IMR-90 (cell line): Measurements from ENCODE around the gene ESAM. TPM values are rescaled to one million over a fixed set of nuclear protein-coding genes. Genes with fewer than 3 reads are reported as not detected.

Experiments
- ATAC-seq: fragments of 200-7000 bp; cut with Tn5 transposase; 2 replicates; pipeline ENCODE4 v1.9.1; 2020; ENCODE audit warnings: low read depth, mild to moderate bottlenecking, moderate library complexity
- BruUV-seq: library from RNA; stranded (reverse); fragments of 400-500 nt; replicated peaks from 2 replicates; lab custom pipeline; 2021; lab: Mats Ljungman, UMichigan
- CTCF ChIA-PET: fragments of 300-600 bp; formaldehyde crosslinking; extraction: SDS; loops from one replicate; lab custom pipeline; 2021; ENCODE audit warnings: antibody characterized with exemption; lab: Yijun Ruan, JAX
- POLR2A ChIA-PET: fragments of 300-600 bp; sonication (Branson Sonifier 250); formaldehyde crosslinking; loops from one replicate; lab custom pipeline; 2022; ENCODE audit warnings: antibody characterized with exemption; ENCODE audit not compliant: unreplicated experiment; lab: Charles Lee
- DNase-seq: peaks from one replicate; pipeline ENCODE4 v3.0.0; 2013
- H2AFZ ChIP-seq: replicated peaks from 2 replicates; pipeline ENCODE3; 2013; ENCODE audit warnings: low read length, mild to moderate bottlenecking; ENCODE audit not compliant: poor library complexity
- H2AK5ac ChIP-seq: 2 replicates; pipeline ENCODE4 v1.6.1; 2013; ENCODE audit warnings: low read depth, low read length, inconsistent platforms
- H2AK9ac ChIP-seq: replicated peaks from 2 replicates; pipeline ENCODE3; 2013; ENCODE audit warnings: mild to moderate bottlenecking, low read depth, low read length, moderate library complexity; ENCODE audit not compliant: poor library complexity
- H2BK120ac ChIP-seq: 2 replicates; pipeline ENCODE4 v1.6.1; 2013; ENCODE audit warnings: low read depth, low read length, inconsistent platforms
- H2BK15ac ChIP-seq: 3 replicates; pipeline ENCODE4 v1.6.1; 2013; ENCODE audit warnings: low read depth, low read length, inconsistent platforms
- H2BK20ac ChIP-seq: 2 replicates; pipeline ENCODE4 v1.6.1; 2013; ENCODE audit warnings: low read depth, mild to moderate bottlenecking, inconsistent platforms, low read length, moderate library complexity
- H2BK5ac ChIP-seq: 2 replicates; pipeline ENCODE4 v1.6.1; 2013; ENCODE audit warnings: mild to moderate bottlenecking, low read depth, low read length, inconsistent platforms; ENCODE audit not compliant: poor library complexity, severe bottlenecking
- H3K14ac ChIP-seq: replicated peaks from 2 replicates; pipeline ENCODE4 v1.6.1; 2013; ENCODE audit warnings: low read depth, low read length, inconsistent platforms
- H3K18ac ChIP-seq: 2 replicates; pipeline ENCODE4 v1.6.1; 2013; ENCODE audit warnings: low read depth, low read length, control low read depth
- H3K23ac ChIP-seq: 2 replicates; pipeline ENCODE4 v1.6.1; 2013; ENCODE audit warnings: low read depth, low read length, inconsistent platforms
- H3K27ac ChIP-seq: 2 replicates; pipeline ENCODE4 v1.5.1; 2013; ENCODE audit warnings: mild to moderate bottlenecking, control low read depth, low read length; ENCODE audit not compliant: insufficient read depth
- H3K27me3 ChIP-seq: 2 replicates; pipeline ENCODE4 v1.6.1; 2013; ENCODE audit warnings: low read length; ENCODE audit not compliant: control insufficient read depth, insufficient read depth
- H3K36me3 ChIP-seq: 2 replicates; pipeline ENCODE4 v1.6.1; 2013; ENCODE audit warnings: low read length, mixed read lengths; ENCODE audit not compliant: control insufficient read depth, insufficient read depth
- H3K4ac ChIP-seq: 2 replicates; pipeline ENCODE4 v1.6.1; 2013; ENCODE audit warnings: low read depth, low read length, inconsistent platforms
- H3K4me1 ChIP-seq: 2 replicates; pipeline ENCODE4 v1.6.1; 2013; ENCODE audit warnings: low read length, mixed read lengths; ENCODE audit not compliant: control insufficient read depth, insufficient read depth
- H3K4me2 ChIP-seq: 2 replicates; pipeline ENCODE4 v1.6.1; 2013; ENCODE audit warnings: low read depth, mild to moderate bottlenecking, control low read depth, low read length, moderate library complexity
- H3K4me3 ChIP-seq: 2 replicates; pipeline ENCODE4 v1.5.1; 2013; ENCODE audit warnings: low read depth, mild to moderate bottlenecking, control low read depth, low read length, moderate library complexity; ENCODE audit not compliant: insufficient read depth
- H3K56ac ChIP-seq: 2 replicates; pipeline ENCODE4 v1.6.1; 2013; ENCODE audit warnings: low read length, inconsistent platforms; ENCODE audit not compliant: insufficient read depth; ENCODE audit errors: extremely low read depth
- H3K79me1 ChIP-seq, 2 experiments: 2 replicates each; pipeline ENCODE4 v1.6.1; 2013; ENCODE audit warnings: low read length in 2 of 2, inconsistent platforms in 1 of 2, low read depth in 1 of 2
- H3K9ac ChIP-seq: 2 replicates; pipeline ENCODE4 v1.6.1; 2013; ENCODE audit warnings: low read depth, low read length, control low read depth
- H3K9me1 ChIP-seq: 2 replicates; pipeline ENCODE4 v1.6.1; 2013; ENCODE audit warnings: low read length, inconsistent platforms; ENCODE audit not compliant: insufficient read depth
- H3K9me3 ChIP-seq: 2 replicates; pipeline ENCODE4 v1.6.1; 2013; ENCODE audit warnings: low read length; ENCODE audit not compliant: control insufficient read depth, insufficient read depth
- H4K20me1 ChIP-seq: 2 replicates; pipeline ENCODE4 v1.6.1; 2013; ENCODE audit warnings: low read length, inconsistent platforms; ENCODE audit not compliant: insufficient read depth
- H4K5ac ChIP-seq: 2 replicates; pipeline ENCODE4 v1.6.1; 2013; ENCODE audit warnings: mild to moderate bottlenecking, low read depth, low read length, control low read depth
- H4K8ac ChIP-seq, 2 experiments: 2 replicates each; pipeline ENCODE4 v1.6.1; 2013; ENCODE audit warnings: low read depth in 2 of 2, low read length in 2 of 2, control low read depth in 1 of 2, inconsistent platforms in 1 of 2
- H4K91ac ChIP-seq: 2 replicates; pipeline ENCODE4 v1.6.1; 2013; ENCODE audit warnings: low read depth, low read length, inconsistent platforms; ENCODE audit not compliant: insufficient read depth
- BHLHE40 ChIP-seq: fragments of 150-350 bp; IDR thresholded peaks from 2 replicates; pipeline ENCODE4 v1.6.1; 2016; ENCODE audit warnings: mild to moderate bottlenecking, low read depth, low read length
- CHD1 ChIP-seq: IDR thresholded peaks from 2 replicates; pipeline ENCODE4 v1.6.1; 2012; ENCODE audit warnings: low read depth, low read length, improper control_type of control experiment
- MAZ ChIP-seq: IDR thresholded peaks from 2 replicates; pipeline ENCODE4 v1.6.1; 2012; ENCODE audit warnings: low read depth, mild to moderate bottlenecking, low read length, improper control_type of control experiment, moderate library complexity, borderline replicate concordance
- MXI1 ChIP-seq: IDR thresholded peaks from 2 replicates; pipeline ENCODE4 v1.6.1; 2012; ENCODE audit warnings: low read depth, mild to moderate bottlenecking, low read length, moderate library complexity, borderline replicate concordance
- RCOR1 ChIP-seq: IDR thresholded peaks from 2 replicates; pipeline ENCODE4 v1.6.1; 2012; ENCODE audit warnings: mild to moderate bottlenecking, low read length, improper control_type of control experiment; ENCODE audit not compliant: insufficient replicate concordance
- WGBS, 2 experiments: methylation state at CpG; one replicate each; pipeline versions ENCODE4 v1.1.5 to v1.1.7; 2013; ENCODE audit warnings: missing lambda C conversion rate in 2 of 2; ENCODE audit not compliant: insufficient read length in 1 of 2; ENCODE audit errors: extremely low coverage in 2 of 2; 5-methylcytosine and 5-hydroxymethylcytosine counted together
- dilution Hi-C: fragments of 300-500 bp; cut with HindIII; formaldehyde crosslinking; loops from one replicate; pipeline ENCODE4 v1.14.3; 2018; ENCODE audit warnings: low sequenced_read_pairs; ENCODE audit not compliant: unreplicated experiment
- in situ Hi-C: fragments of 300-500 bp; cut with MboI; formaldehyde crosslinking; loops from 3 replicates; pipeline ENCODE4 v1.14.3; 2019; ENCODE audit warnings: low sequenced_read_pairs, inconsistent platforms, mixed read lengths
- intact Hi-C: fragments of 100-400 bp; cut with micrococcal nuclease; formaldehyde crosslinking; loops from 2 replicates; pipeline ENCODE4 v1.10.0; 2022
- polyA plus RNA-seq, 3 experiments: library from polyadenylated mRNA; depleted of rRNA; stranded (reverse); fragments of >200 nt; gene quantifications; 2 replicates each; pipeline ENCODE4 v1.2.3, GENCODE V29; 2012; ENCODE audit warnings: low replicate concordance in 1 of 3
- total RNA-seq: library from RNA; depleted of rRNA; stranded (reverse); fragments of >200 nt; gene quantifications from 2 replicates; pipeline ENCODE4 v1.2.3, GENCODE V29; 2012
- TF ChIP-seq, protein P1 (sequence below): fragments of 150-350 bp; IDR thresholded peaks from 2 replicates; pipeline ENCODE4 v1.6.1; 2016; ENCODE audit warnings: low read depth, mild to moderate bottlenecking, low read length, moderate library complexity, borderline replicate concordance
- TF ChIP-seq, protein P2 (sequence below): conservative IDR thresholded peaks from 2 replicates; pipeline ENCODE4 v1.5.1; 2012; ENCODE audit warnings: mild to moderate bottlenecking, low read depth, low read length, improper control_type of control experiment

ESAM gene
- total and polyA plus RNA-seq, 2 of the 4 experiments (the other 2 are of a cell fraction), result under 0.01 to 0.12 TPM

DNA sequence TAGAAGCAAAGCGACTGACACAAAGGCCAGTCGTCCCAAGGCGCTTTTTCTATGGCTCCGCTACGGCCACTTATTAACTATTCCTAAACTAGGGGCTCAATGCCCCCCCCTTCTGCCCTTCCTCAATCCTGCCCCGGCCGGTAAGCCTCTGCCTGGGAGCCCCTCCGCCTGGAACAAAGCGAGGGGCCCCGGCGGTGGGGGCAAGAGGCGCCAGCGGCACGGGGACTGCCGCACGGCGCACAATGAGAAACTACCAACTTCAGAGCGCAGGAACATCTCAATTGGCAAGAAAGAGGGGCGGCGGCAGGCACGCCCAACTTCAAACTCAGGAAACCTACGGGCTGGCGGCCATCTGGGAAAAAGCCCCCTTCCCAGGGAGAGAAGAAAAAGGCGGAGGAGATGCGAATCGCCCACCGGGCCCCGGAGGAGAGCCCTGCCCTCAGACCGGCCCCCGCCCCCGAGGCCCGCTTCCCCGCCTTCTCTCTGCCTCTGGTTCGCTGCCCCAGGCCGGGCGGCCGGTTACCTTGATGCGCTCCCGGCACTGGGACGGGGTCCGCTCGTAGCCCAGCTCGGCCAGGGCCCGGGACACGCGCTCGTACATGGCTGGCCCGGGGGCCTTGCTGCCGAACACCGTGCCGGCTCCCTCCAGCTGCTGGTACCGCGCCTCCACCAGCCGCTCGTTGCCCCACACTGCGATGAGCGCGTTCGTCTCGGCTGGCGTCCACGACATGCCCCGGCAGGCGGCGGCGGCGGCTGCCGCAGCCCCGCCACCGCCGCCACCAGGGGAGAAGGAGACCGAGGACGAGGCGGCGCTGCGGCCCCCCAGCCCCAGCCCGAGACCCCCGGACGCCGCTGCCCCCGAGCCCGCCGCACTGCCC is 37.5 kb upstream of the ESAM start:
- ATAC-seq (peak; percentile 48), DNase-seq (peak; percentile 18)
- H4K5ac ChIP-seq, result peak overlapping the region; percentile 31; the same call in 1 of the 2 replicates
- no peaks in the 10 kb centered on the region for H3K9me1 ChIP-seq
- no peaks in the 10 kb centered on the region for H3K36me3 ChIP-seq
- peaks cover 28% of the 10 kb centered on the region for H4K20me1 ChIP-seq
- no peak overlapping the region for H2AK5ac ChIP-seq
- H3K14ac ChIP-seq, result peak overlapping the region; percentile 87; the same call in 1 of the 2 replicates
- peak overlapping the region; percentile 85 for H4K91ac ChIP-seq
- H3K9me3 ChIP-seq, result no peaks in the 10 kb centered on the region
- in situ Hi-C loops, result loop anchor here (25.0 kb wide), 1 partner anchor 387 kb away; the partner anchor contains the start of gene OR8B4
- peaks cover 7 to 23% of the 10 kb centered on the region in 2 experiments for H3K79me1 ChIP-seq
- H3K4ac ChIP-seq, result peak overlapping the region; percentile 84
- H3K4me3 ChIP-seq, result peak overlapping the region; percentile 68
- peak overlapping the region; percentile 53; the same call in 1 of the 2 replicates for H2BK120ac ChIP-seq
- H3K9ac ChIP-seq, result peak overlapping the region; percentile 82
- no TSS peak for BruUV-seq
- H3K56ac ChIP-seq, result peak overlapping the region; percentile 19; the same call in 1 of the 2 replicates
- H2BK20ac ChIP-seq, result no peak overlapping the region
- H4K8ac ChIP-seq, result peak overlapping the region; percentile 84 to 90; a peak in 2 of 4 replicates
- 1% methylated on average over 48 of the region's 83 CpGs; no CpG with 5 or more reads in 1 of the 2 experiments for WGBS, 2 experiments
- TF ChIP-seq CHD1 (no peak), RCOR1 (no peak), BHLHE40 (0 out of 2 replicates have a peak, but pooled peaks have one; percentile 11), MAZ (peak; percentile 7; the same call in 1 of the 2 replicates), MXI1 (no peak)
- TF ChIP-seq, protein P1, sequence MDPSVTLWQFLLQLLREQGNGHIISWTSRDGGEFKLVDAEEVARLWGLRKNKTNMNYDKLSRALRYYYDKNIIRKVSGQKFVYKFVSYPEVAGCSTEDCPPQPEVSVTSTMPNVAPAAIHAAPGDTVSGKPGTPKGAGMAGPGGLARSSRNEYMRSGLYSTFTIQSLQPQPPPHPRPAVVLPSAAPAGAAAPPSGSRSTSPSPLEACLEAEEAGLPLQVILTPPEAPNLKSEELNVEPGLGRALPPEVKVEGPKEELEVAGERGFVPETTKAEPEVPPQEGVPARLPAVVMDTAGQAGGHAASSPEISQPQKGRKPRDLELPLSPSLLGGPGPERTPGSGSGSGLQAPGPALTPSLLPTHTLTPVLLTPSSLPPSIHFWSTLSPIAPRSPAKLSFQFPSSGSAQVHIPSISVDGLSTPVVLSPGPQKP, result no peak
- TF ChIP-seq, protein P2, sequence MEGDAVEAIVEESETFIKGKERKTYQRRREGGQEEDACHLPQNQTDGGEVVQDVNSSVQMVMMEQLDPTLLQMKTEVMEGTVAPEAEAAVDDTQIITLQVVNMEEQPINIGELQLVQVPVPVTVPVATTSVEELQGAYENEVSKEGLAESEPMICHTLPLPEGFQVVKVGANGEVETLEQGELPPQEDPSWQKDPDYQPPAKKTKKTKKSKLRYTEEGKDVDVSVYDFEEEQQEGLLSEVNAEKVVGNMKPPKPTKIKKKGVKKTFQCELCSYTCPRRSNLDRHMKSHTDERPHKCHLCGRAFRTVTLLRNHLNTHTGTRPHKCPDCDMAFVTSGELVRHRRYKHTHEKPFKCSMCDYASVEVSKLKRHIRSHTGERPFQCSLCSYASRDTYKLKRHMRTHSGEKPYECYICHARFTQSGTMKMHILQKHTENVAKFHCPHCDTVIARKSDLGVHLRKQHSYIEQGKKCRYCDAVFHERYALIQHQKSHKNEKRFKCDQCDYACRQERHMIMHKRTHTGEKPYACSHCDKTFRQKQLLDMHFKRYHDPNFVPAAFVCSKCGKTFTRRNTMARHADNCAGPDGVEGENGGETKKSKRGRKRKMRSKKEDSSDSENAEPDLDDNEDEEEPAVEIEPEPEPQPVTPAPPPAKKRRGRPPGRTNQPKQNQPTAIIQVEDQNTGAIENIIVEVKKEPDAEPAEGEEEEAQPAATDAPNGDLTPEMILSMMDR, result no peak
- dilution Hi-C loops, result no loop called here
- H3K27ac ChIP-seq, result peak overlapping the region; percentile 90
- no peak overlapping the region for H2BK15ac ChIP-seq
- ChIA-PET POLR2A (no interaction called here), CTCF (interaction anchor here (0.6 to 1.2 kb wide), 4 partner anchors 10 to 38 kb away, joined by 3 to 7 read pairs (median 3); no protein-coding TSS in a partner anchor)
- no peaks in the 10 kb centered on the region for H3K27me3 ChIP-seq
- H2AK9ac ChIP-seq, result peak overlapping the region; percentile 86
- peak overlapping the region; percentile 100 for H2AFZ ChIP-seq
- peak overlapping the region; percentile 72 for H2BK5ac ChIP-seq
- H3K23ac ChIP-seq, result peak overlapping the region; percentile 68
- intact Hi-C loops, result loop anchor here (1.0 to 2.0 kb wide), 2 partner anchors 37 to 126 kb away; partner anchors contain the start of genes SIAE and SPA17
- peak overlapping the region; percentile 99 for H3K4me2 ChIP-seq
- H3K4me1 ChIP-seq, result peaks cover 4% of the 10 kb centered on the region
- H3K18ac ChIP-seq, result 0 out of 2 replicates have a peak overlapping the region, but pooled peaks have one; percentile 20
